Osteoblast (primary cell): ENCODE results near the gene SALL3. TPM values are rescaled to one million over a fixed set of nuclear protein-coding genes. Genes with fewer than 3 reads are reported as not detected.

Source experiments
- DNase-seq: peaks from one replicate; pipeline ENCODE4 v3.0.0; 2011; ENCODE audit warnings: low spot score, mixed read lengths; ENCODE audit not compliant: insufficient read length; ENCODE audit errors: missing footprints
- H2AFZ ChIP-seq: 2 replicates; pipeline ENCODE4 v1.6.0; 2011; ENCODE audit warnings: mild to moderate bottlenecking, low read length
- H3K27ac ChIP-seq: 2 replicates; pipeline ENCODE4 v1.5.1; 2011; ENCODE audit warnings: mild to moderate bottlenecking, low read depth, low read length, moderate library complexity
- H3K27me3 ChIP-seq: 2 replicates; pipeline ENCODE4 v1.6.0; 2012; ENCODE audit warnings: mild to moderate bottlenecking, control low read depth, inconsistent platforms, low read length, moderate library complexity; ENCODE audit not compliant: insufficient read depth
- H3K36me3 ChIP-seq: 2 replicates; pipeline ENCODE4 v1.5.1; 2011; ENCODE audit warnings: mild to moderate bottlenecking, low read length, control low read depth, moderate library complexity; ENCODE audit not compliant: insufficient read depth
- H3K4me1 ChIP-seq: 2 replicates; pipeline ENCODE4 v1.5.1; 2011; ENCODE audit warnings: mild to moderate bottlenecking, low read length, control low read depth, moderate library complexity; ENCODE audit not compliant: insufficient read depth
- H3K4me2 ChIP-seq: 2 replicates; pipeline ENCODE4 v1.6.0; 2011; ENCODE audit warnings: mild to moderate bottlenecking, low read length; ENCODE audit not compliant: insufficient read depth
- H3K4me3 ChIP-seq: fragments of 200-600 bp; sonication (generic); 3 replicates; pipeline ENCODE4 v1.5.1; 2012; ENCODE audit warnings: mild to moderate bottlenecking, low read length, inconsistent platforms; ENCODE audit not compliant: insufficient read depth
- H3K79me2 ChIP-seq: 2 replicates; pipeline ENCODE4 v1.6.0; 2012; ENCODE audit warnings: mild to moderate bottlenecking, low read length, control low read depth, inconsistent platforms; ENCODE audit not compliant: insufficient read depth
- H3K9me3 ChIP-seq: 2 replicates; pipeline ENCODE4 v1.5.1; 2011; ENCODE audit warnings: low read depth, low read length, control low read depth
- H4K20me1 ChIP-seq: 2 replicates; pipeline ENCODE4 v1.6.0; 2012; ENCODE audit warnings: mild to moderate bottlenecking, low read length, control low read depth; ENCODE audit not compliant: insufficient read depth
- CTCF ChIP-seq: IDR thresholded peaks from 2 replicates; pipeline ENCODE4 v1.5.1; 2011; ENCODE audit warnings: mild to moderate bottlenecking, low read depth, low read length, moderate library complexity; ENCODE audit errors: extremely low read depth
- total RNA-seq: library from RNA; depleted of rRNA; stranded (reverse); fragments of >200 nt; gene quantifications from 2 replicates; pipeline ENCODE4 v1.2.3, GENCODE V29; 2012

Gene SALL3
- total RNA-seq, 1 donor: not detected

- TF ChIP-seq CTCF: no peak
- peak; percentile 92 for DNase-seq
- peaks cover 77% of the 10 kb centered on the region for H3K27me3 ChIP-seq
- no peak overlapping the region for H3K4me2 ChIP-seq
- no peaks in the 10 kb centered on the region for H3K79me2 ChIP-seq
- H2AFZ ChIP-seq: no peak overlapping the region
- no peaks in the 10 kb centered on the region for H3K36me3 ChIP-seq
- H4K20me1 ChIP-seq: no peaks in the 10 kb centered on the region
- H3K9me3 ChIP-seq: peaks cover 2% of the 10 kb centered on the region
- H3K4me1 ChIP-seq: no peaks in the 10 kb centered on the region
- H3K4me3 ChIP-seq: no peak overlapping the region
- H3K27ac ChIP-seq: no peak overlapping the region
Measured at GRCh38 chr18:78979056-78979729, 425 bp upstream of the SALL3 start.

GRCh38 chr18:78980279-78980771, 707 bp downstream of the SALL3 start:
- Histone ChIP-seq H3K79me2 (no peaks in the 10 kb centered on the region), H3K4me2 (no peak overlapping the region), H4K20me1 (no peaks in the 10 kb centered on the region), H3K27ac (no peak overlapping the region), H3K4me1 (no peaks in the 10 kb centered on the region), H3K4me3 (no peak overlapping the region), H2AFZ (no peak overlapping the region), H3K36me3 (no peaks in the 10 kb centered on the region), H3K9me3 (peaks cover 2% of the 10 kb centered on the region), H3K27me3 (peaks cover 75% of the 10 kb centered on the region)
- peak; percentile 86 for DNase-seq
- no peak for TF ChIP-seq CTCF

GRCh38 chr18:78980777-78981380, 1.3 kb downstream of the SALL3 start:
- no peaks in the 10 kb centered on the region for H3K4me1 ChIP-seq
- peak; percentile 86 for DNase-seq
- no peaks in the 10 kb centered on the region for H3K36me3 ChIP-seq
- no peaks in the 10 kb centered on the region for H3K79me2 ChIP-seq
- H3K27me3 ChIP-seq: peaks cover 75% of the 10 kb centered on the region
- H3K9me3 ChIP-seq: peaks cover 2% of the 10 kb centered on the region
- H4K20me1 ChIP-seq: no peaks in the 10 kb centered on the region
- no peak overlapping the region for H3K4me2 ChIP-seq
- no peak for TF ChIP-seq CTCF
- H2AFZ ChIP-seq: no peak overlapping the region
- H3K27ac ChIP-seq: no peak overlapping the region
- H3K4me3 ChIP-seq: no peak overlapping the region

GRCh38 chr18:78981394-78981831, 1.8 kb downstream of the SALL3 start:
- Histone ChIP-seq H3K9me3 (peaks cover 2% of the 10 kb centered on the region), H4K20me1 (no peaks in the 10 kb centered on the region), H3K79me2 (no peaks in the 10 kb centered on the region), H3K4me2 (no peak overlapping the region), H3K36me3 (no peaks in the 10 kb centered on the region), H3K4me3 (no peak overlapping the region), H2AFZ (no peak overlapping the region), H3K27me3 (peaks cover 75% of the 10 kb centered on the region), H3K27ac (no peak overlapping the region), H3K4me1 (no peaks in the 10 kb centered on the region)
- TF ChIP-seq CTCF: no peak
- peak; percentile 88 for DNase-seq
